Measurements from ENCODE around the gene IDH3G.

IDH3G gene

GRCh38 chrX:153814591-153815315 lies 20.6 kb upstream of the IDH3G start:
- no peak for DNase-seq

GRCh38 chrX:153813161-153813560 lies 19.0 kb upstream of the IDH3G start:
- no peak for DNase-seq

- DNase-seq = no peak
Observed at GRCh38 chrX:153812220-153812619, 18.0 kb upstream of the IDH3G start.

- no peak for DNase-seq
Observed at GRCh38 chrX:153807976-153808375, 13.8 kb upstream of the IDH3G start.

GRCh38 chrX:153806999-153807575 lies 12.9 kb upstream of the IDH3G start:
- no peak for DNase-seq

GRCh38 chrX:153805436-153805835 lies 11.3 kb upstream of the IDH3G start:
- no peak for DNase-seq

- DNase-seq = no peak
Observed at GRCh38 chrX:153804621-153805020, 10.4 kb upstream of the IDH3G start.

- no peak for DNase-seq
Observed at GRCh38 chrX:153804100-153804595, 10.0 kb upstream of the IDH3G start.

- DNase-seq = no peak
Observed at GRCh38 chrX:153803211-153804099, 9.3 kb upstream of the IDH3G start.

GRCh38 chrX:153802513-153803045 lies 8.4 kb upstream of the IDH3G start:
- no peak for DNase-seq

- DNase-seq = no peak
Observed at GRCh38 chrX:153801669-153802068, 7.5 kb upstream of the IDH3G start.

GRCh38 chrX:153800746-153801145 lies 6.6 kb upstream of the IDH3G start:
- no peak for DNase-seq

GRCh38 chrX:153800177-153800722 lies 6.1 kb upstream of the IDH3G start:
- no peak for DNase-seq

GRCh38 chrX:153799326-153799725 lies 5.2 kb upstream of the IDH3G start:
- DNase-seq = no peak

GRCh38 chrX:153797415-153798015 lies 3.3 kb upstream of the IDH3G start:
- DNase-seq = no peak

GRCh38 chrX:153794897-153795816 lies 982 bp upstream of the IDH3G start:
- no peak for DNase-seq

GRCh38 chrX:153793291-153793690 lies 884 bp downstream of the IDH3G start:
- no peak for DNase-seq

- DNase-seq = no peak
Observed at GRCh38 chrX:153792368-153792767, 1.8 kb downstream of the IDH3G start.

GRCh38 chrX:153791104-153791852 lies 2.9 kb downstream of the IDH3G start:
- DNase-seq = no peak

GRCh38 chrX:153789654-153790053 lies 4.5 kb downstream of the IDH3G start:
- DNase-seq = no peak

- no peak for DNase-seq
Observed at GRCh38 chrX:153786669-153787068, 7.5 kb downstream of the IDH3G start.

Data from midbrain (tissue), 1 donor.